GM12865 (cell line): ENCODE measurements around the gene DUSP10.
A peak's percentile ranks its signal among the peaks of the same experiment; 100 is the strongest.

ENCODE experiments used
- DNase-seq: peaks from one replicate; pipeline ENCODE4 v3.0.0; 2010; ENCODE audit warnings: low read depth
- H3K4me3 ChIP-seq: 2 replicates; pipeline ENCODE4 v1.5.1; 2011; ENCODE audit warnings: mild to moderate bottlenecking, low read depth, low read length, control low read depth
- CTCF ChIP-seq: IDR thresholded peaks from 2 replicates; pipeline ENCODE4 v1.5.1; 2011; ENCODE audit warnings: low read length, control low read depth, low read depth, inconsistent platforms; ENCODE audit not compliant: insufficient read depth; ENCODE audit errors: missing control alignments

DUSP10 gene

DNA sequence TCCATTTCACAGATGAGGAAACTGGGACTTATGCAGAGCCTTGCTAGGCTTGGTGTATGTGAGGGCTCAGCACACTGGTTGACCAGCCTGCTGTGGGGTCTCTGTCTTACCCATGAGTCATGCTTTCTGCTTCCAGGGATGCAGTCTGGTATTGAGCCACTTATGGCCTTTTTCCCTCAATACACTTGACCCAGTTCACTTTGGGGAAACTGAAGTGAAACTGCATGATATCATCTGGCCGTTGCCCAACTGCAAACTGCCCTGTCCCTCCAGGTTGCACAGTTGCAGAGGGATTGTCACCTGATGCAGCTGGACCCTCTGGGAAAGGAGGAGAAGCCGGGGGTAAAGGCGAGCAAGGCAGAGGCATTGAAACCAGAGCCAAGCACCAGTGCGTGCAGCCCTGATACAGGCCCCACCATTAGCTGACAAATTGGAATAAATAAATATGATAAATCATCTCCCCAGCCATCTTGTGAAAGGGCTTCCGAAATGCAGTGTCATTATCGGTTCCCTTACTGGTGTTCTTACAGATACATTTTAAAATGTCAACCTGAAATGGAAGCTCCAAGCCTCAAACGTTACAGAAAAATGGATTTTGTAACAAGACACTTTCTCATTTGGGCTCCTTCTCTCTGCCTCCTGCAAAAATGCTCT, 39.3 kb upstream of the DUSP10 start:
- no peak for DNase-seq
- no peak overlapping the region for H3K4me3 ChIP-seq
- TF ChIP-seq CTCF = no peak

DNA sequence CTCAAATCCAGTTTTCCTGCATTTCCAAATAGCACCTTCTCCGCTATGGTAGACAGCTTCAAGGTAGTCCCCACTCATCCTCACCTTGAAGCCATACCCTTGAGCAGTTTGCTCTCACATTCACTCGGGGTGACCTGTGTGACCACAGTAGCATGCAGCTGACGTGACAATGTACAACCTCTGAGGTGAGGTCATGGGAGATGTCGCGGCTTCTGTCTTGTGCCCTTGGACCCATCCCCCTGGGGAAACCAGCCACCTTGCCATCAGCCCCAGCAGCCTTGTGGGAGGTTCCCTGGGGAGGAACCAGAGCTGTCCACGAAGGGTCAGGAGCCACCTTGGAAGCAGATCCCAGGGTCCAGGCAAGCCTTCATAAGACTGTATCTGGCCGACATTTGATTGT, 38.3 kb upstream of the DUSP10 start:
- TF ChIP-seq CTCF = no peak
- peak; percentile 57 for DNase-seq
- no peak overlapping the region for H3K4me3 ChIP-seq

DNA sequence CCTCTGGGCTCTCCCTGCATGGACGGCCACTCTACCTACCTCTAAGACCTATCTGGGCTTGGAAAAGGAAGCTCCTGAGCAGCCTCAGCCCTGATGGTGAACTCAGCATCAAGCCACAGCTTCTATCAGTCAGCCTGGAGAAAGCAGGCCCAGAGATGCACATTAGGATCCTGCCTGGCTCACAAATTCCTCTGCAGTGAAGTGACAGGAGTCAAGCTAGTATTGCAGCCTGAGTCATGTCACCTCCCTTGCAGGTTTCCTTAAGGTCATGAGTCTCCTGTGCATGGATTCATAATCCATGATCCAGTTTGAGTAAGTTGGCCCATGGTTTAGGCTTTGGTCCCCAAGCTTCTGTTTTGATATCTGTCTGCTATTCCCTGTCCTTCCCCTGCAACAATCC, 37.9 kb upstream of the DUSP10 start:
- no peak for DNase-seq
- TF ChIP-seq CTCF = no peak
- H3K4me3 ChIP-seq = no peak overlapping the region

DNA sequence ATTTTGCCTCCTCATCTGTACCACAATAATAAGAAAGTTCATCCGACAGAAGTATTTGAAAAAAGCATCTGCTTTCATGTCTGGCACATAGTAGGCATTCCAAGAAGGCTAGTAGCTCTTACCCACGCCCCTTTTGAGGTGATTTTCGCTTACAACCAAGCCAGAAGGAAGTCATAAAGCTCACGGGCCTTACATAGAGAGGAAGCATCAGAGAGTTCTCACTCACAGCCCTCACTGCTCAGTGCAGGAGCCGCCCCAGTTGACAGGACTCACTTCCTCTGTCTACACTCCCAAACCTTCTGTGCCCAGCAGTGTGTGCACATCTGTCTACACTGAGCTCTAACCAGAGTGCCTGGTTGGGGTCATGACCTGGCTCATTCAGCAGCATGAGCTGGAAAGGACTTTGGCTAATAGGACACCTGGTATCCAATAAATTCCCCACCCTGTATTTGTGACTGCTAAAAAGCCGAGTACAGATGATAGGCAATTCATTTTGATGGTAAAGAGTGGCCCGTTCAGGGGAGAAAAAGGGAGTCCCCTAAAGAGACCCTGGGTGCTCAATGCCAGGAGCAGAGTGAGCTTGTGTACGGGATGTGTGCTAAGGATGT, 36.8 kb upstream of the DUSP10 start:
- no peak for TF ChIP-seq CTCF
- peak; percentile 88 for DNase-seq
- peak overlapping the region; percentile 35 for H3K4me3 ChIP-seq

DNA sequence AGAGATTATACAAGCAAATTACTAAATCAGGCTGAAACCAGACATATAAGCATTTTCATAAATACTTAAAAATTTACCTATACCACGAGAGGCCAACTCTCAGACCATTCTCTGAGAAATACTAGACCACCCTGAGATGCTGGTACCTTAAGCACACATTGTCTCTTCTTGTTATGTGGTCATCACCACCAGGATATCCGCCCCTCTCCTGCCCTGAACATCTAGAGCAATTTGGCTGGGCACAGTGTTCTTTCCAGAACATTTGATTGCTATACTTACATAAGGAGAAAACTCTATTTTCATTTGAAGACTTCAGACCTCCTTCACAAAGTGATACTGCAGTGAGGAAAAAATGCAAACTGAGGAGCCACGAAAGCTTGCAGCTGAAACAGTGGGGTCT, 36.2 kb upstream of the DUSP10 start:
- H3K4me3 ChIP-seq = peak overlapping the region; percentile 35
- DNase-seq = no peak
- no peak for TF ChIP-seq CTCF

DNA sequence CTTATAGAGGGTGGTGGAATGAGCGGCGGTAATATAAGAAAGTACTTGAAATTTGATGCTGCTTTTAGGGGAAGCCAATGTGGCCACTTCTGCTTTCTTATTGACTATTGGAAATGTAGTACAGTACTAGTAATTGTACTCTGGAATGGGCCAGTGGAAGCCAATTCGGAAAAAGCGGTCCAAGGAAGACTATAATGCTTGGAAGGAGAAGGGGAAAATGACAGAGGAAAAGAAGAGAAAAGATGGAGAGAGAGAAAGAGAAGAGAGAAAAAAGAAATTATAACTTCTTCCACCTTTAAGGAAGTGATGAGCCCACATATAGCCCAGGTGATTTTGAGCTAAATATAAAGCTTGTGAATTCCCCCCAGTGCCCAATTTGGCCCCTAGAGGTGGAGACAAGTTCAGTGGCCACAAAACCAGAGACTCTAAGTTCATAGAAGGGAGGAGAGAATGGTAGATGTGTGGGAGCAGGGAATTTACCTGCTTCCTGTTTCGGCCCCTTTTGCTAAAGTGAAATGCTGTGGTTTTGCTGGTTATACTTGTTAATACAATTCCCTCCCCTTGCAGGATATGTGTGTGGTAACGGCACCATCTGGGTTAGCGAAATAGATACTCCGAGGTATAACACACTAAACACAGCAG, 35.7 kb upstream of the DUSP10 start:
- DNase-seq = peak; percentile 94
- TF ChIP-seq CTCF = peak; percentile 9
- H3K4me3 ChIP-seq = peak overlapping the region; percentile 18; the same call in 1 of the 2 replicates
